Measurements from ENCODE around the gene KIAA1958.

The KIAA1958 gene

DNA sequence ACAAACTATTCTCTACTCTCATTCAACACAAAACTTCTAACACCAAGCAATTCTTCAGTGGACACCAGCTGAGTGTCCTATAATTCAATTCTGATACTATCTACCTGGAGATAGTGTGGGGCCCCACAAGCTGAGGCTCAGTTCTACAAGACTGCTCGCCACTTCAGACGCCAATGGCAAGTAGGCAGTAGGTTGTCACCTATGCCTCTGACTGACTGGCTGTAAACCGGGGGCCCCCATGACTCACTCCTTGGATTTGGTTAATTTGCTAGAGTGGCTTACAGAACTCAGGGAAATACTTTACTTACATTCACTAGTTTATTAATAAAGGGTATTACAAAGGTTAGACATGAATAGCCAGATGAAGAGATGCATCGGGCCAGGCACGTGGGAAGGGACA lies 209.8 kb downstream of the KIAA1958 start:
- TF ChIP-seq GABPA (IDR thresholded peaks at IDR 0.05; ENCODE audit: low read depth) = no peak
- TF ChIP-seq, protein P1, sequence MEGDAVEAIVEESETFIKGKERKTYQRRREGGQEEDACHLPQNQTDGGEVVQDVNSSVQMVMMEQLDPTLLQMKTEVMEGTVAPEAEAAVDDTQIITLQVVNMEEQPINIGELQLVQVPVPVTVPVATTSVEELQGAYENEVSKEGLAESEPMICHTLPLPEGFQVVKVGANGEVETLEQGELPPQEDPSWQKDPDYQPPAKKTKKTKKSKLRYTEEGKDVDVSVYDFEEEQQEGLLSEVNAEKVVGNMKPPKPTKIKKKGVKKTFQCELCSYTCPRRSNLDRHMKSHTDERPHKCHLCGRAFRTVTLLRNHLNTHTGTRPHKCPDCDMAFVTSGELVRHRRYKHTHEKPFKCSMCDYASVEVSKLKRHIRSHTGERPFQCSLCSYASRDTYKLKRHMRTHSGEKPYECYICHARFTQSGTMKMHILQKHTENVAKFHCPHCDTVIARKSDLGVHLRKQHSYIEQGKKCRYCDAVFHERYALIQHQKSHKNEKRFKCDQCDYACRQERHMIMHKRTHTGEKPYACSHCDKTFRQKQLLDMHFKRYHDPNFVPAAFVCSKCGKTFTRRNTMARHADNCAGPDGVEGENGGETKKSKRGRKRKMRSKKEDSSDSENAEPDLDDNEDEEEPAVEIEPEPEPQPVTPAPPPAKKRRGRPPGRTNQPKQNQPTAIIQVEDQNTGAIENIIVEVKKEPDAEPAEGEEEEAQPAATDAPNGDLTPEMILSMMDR (IDR thresholded peaks at IDR 0.05; ENCODE audit: insufficient read depth, low read length) = no peak
- TF ChIP-seq, protein P2, sequence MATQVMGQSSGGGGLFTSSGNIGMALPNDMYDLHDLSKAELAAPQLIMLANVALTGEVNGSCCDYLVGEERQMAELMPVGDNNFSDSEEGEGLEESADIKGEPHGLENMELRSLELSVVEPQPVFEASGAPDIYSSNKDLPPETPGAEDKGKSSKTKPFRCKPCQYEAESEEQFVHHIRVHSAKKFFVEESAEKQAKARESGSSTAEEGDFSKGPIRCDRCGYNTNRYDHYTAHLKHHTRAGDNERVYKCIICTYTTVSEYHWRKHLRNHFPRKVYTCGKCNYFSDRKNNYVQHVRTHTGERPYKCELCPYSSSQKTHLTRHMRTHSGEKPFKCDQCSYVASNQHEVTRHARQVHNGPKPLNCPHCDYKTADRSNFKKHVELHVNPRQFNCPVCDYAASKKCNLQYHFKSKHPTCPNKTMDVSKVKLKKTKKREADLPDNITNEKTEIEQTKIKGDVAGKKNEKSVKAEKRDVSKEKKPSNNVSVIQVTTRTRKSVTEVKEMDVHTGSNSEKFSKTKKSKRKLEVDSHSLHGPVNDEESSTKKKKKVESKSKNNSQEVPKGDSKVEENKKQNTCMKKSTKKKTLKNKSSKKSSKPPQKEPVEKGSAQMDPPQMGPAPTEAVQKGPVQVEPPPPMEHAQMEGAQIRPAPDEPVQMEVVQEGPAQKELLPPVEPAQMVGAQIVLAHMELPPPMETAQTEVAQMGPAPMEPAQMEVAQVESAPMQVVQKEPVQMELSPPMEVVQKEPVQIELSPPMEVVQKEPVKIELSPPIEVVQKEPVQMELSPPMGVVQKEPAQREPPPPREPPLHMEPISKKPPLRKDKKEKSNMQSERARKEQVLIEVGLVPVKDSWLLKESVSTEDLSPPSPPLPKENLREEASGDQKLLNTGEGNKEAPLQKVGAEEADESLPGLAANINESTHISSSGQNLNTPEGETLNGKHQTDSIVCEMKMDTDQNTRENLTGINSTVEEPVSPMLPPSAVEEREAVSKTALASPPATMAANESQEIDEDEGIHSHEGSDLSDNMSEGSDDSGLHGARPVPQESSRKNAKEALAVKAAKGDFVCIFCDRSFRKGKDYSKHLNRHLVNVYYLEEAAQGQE (IDR thresholded peaks at IDR 0.05; ENCODE audit: insufficient replicate concordance, low read depth) = no peak
- TF ChIP-seq POLR2AphosphoS5 (IDR thresholded peaks at IDR 0.05; ENCODE audit: low read depth) = no peak
- TF ChIP-seq SPI1 (IDR thresholded peaks at IDR 0.05; ENCODE audit: borderline replicate concordance, low read depth) = no peak
- Histone ChIP-seq H3K4me3 (replicated peaks; ENCODE audit: insufficient read depth, low read length) (no peak overlapping the region), H3K27ac (replicated peaks) (no peak overlapping the region), H3K27me3 (ENCODE audit: insufficient read depth, poor library complexity, severe bottlenecking) (no peaks in the 10 kb centered on the region)
- DNase-seq (ENCODE audit: low read depth in 1 of 2, low spot score in 1 of 2) = no peak

DNA sequence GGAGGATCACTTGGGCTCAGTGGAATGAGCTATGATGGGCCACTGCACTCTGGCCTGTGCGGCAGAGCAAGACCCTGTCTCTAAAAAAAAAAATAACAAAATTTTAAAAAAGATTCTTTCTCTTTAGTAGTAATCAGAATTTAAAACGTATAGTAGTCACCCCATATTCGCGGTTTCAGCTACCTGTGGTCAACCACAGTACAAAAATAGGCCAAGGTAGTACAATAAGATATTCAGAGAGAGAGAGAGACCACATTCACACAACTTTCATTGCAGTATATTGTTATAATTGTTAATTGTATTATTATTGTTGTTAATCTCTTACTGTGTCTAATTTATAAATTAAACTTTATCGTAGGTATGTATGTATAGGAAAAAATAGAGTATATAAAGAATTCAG lies 212.6 kb downstream of the KIAA1958 start:
- TF ChIP-seq GABPA (IDR thresholded peaks at IDR 0.05; ENCODE audit: low read depth) = no peak
- TF ChIP-seq, protein P2 (IDR thresholded peaks at IDR 0.05; ENCODE audit: insufficient replicate concordance, low read depth) = no peak
- TF ChIP-seq, protein P1 (IDR thresholded peaks at IDR 0.05; ENCODE audit: insufficient read depth, low read length) = no peak
- TF ChIP-seq POLR2AphosphoS5 (IDR thresholded peaks at IDR 0.05; ENCODE audit: low read depth) = no peak
- no peak for DNase-seq (ENCODE audit: low read depth in 1 of 2, low spot score in 1 of 2)
- H3K27me3 ChIP-seq (ENCODE audit: insufficient read depth, poor library complexity, severe bottlenecking) = no peaks in the 10 kb centered on the region
- no peak overlapping the region for H3K27ac ChIP-seq (replicated peaks)
- no peak overlapping the region for H3K4me3 ChIP-seq (replicated peaks; ENCODE audit: insufficient read depth, low read length)

DNA sequence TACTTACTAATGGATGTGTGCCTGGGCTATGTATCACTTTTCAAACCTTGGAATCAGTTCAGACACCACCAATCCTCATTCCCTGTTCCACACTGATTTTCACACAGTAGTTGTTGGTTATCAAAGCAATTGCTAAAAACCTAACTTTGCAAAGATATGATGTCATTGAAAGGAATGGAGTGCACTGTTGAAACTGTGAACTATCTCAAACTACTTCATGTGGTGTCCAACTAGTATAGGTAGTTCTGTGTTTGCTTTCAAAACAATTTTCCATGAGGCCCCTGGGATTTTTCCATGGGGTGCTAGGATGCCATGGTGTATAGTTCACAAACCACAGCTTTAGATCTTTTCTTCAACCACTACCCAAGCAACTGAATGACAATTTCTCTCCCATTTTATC lies 213.5 kb downstream of the KIAA1958 start:
- no peaks in the 10 kb centered on the region for H3K27me3 ChIP-seq (ENCODE audit: insufficient read depth, poor library complexity, severe bottlenecking)
- no peak overlapping the region for H3K27ac ChIP-seq (replicated peaks)
- no peak overlapping the region for H3K4me3 ChIP-seq (replicated peaks; ENCODE audit: insufficient read depth, low read length)
- no peak for DNase-seq (ENCODE audit: low read depth in 1 of 2, low spot score in 1 of 2)
- TF ChIP-seq, protein P2 (IDR thresholded peaks at IDR 0.05; ENCODE audit: insufficient replicate concordance, low read depth) = no peak
- TF ChIP-seq, protein P1 (IDR thresholded peaks at IDR 0.05; ENCODE audit: insufficient read depth, low read length) = no peak
- no peak for TF ChIP-seq GABPA (IDR thresholded peaks at IDR 0.05; ENCODE audit: low read depth)
- TF ChIP-seq SPI1 (IDR thresholded peaks at IDR 0.05; ENCODE audit: borderline replicate concordance, low read depth) = no peak
- TF ChIP-seq POLR2AphosphoS5 (IDR thresholded peaks at IDR 0.05; ENCODE audit: low read depth) = no peak

All from HL-60 (cell line).